AG09309 (cell line): ENCODE results near the gene ZNG1B.
A peak's percentile ranks its signal among the peaks of the same experiment; 100 is the strongest.
"Not testable (repeated sequence)": the region's sequence is repeated elsewhere in the genome, so short reads cannot be mapped to it uniquely, and the experiment has no call there.

Experiments
- DNase-seq: peaks from one replicate; pipeline ENCODE4 v3.0.0-alpha.2; 2010; ENCODE audit warnings: low read depth
- H3K4me3 ChIP-seq: 2 replicates; pipeline ENCODE4 v1.5.1; 2011; ENCODE audit warnings: mild to moderate bottlenecking, low read depth, low read length, moderate library complexity; ENCODE audit not compliant: control insufficient read depth

Gene ZNG1B

GRCh38 chr2:113527350-113528045, 90.0 kb downstream of the ZNG1B start:
- H3K4me3 ChIP-seq, DNase-seq: not testable (repeated sequence)

GRCh38 chr2:113528126-113528525, 90.6 kb downstream of the ZNG1B start:
- not testable (repeated sequence) for H3K4me3 ChIP-seq, DNase-seq

DNA sequence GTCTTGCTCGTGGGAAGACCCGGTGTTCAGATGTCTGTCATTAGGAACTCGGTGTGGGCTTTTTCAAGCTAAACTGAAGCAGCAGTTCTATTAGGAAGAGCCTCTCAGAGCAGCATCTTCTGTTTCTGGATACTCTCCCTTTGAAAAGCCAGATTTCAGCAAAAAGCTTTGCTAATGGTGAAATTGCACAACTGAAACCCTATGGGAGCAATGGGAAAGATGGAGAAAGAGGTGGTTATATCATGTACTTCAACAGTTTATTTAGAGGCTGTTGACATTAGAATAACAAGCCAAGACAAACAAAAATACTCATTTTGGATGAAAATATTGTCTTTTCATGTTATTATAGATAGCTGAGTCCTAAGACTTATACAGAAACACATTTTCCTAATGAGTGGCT, 91.4 kb downstream of the ZNG1B start:
- not testable (repeated sequence) for H3K4me3 ChIP-seq, DNase-seq

- not testable (repeated sequence) for H3K4me3 ChIP-seq, DNase-seq
These were observed 95.5 kb downstream of the ZNG1B start for GRCh38 chr2:113532991-113533390.

DNA sequence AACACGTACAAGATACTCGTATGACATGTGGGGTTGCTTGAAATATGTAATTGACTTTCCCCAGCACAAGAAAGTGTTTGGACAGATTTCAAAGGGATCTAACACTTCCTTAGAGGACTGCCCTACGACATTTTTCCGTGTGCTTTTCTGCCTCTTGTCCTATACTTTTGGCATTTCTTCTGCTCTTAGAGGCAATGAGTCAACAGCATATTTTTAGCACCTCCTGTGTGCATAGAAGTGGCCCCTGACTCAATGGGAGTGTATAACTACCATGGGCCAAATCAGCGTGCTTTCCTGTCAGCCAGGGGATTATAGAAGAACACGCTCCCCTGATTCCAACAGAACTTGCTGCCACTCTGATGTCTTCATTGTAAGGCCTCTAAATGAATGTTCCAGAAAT, 99.1 kb downstream of the ZNG1B start:
- DNase-seq, H3K4me3 ChIP-seq: not testable (repeated sequence)

- not testable (repeated sequence) for H3K4me3 ChIP-seq, DNase-seq
These were observed 103.3 kb downstream of the ZNG1B start for GRCh38 chr2:113540834-113541203.

DNA sequence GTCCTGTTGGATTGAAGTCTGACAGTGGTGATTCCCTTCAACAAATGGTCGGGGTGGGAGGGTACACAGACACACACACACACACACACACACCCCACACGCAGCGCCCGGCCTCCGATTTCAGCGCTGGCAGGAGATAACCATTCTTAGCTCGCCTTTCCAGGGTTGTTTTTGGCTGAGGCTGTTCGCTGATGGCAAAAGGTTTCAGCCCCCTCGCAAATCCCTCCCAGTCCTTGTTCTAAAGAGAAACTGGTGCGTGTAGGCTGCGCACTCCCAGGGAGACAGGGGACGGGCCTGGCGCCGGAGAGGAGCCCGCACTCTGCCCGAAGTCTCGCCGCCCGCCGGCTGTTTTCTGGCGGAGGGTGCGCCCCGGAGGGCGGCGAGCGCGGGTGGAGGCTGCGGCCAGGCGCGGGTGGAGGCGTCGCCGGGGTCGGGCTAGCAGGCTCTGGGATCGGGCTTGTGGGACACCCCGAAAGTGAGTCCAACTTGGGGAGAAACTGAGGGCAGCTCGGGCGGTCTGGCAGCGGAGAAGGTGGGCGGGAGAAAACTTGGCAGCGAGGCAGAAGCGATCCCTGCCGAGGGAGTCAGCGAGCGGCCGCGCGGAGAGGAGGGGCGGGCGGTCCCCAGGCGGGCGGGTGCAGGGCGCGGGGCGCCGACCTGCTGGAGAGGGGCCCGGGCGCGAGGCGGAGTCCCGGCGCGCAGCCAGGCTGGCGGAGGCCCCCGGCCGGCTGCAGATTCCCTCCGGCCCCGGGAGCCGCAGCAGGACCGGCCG, 103.9 kb downstream of the ZNG1B start:
- DNase-seq: not testable (repeated sequence)
- peak overlapping the region; percentile 36 for H3K4me3 ChIP-seq

GRCh38 chr2:113541976-113542485, 104.5 kb downstream of the ZNG1B start:
- DNase-seq, H3K4me3 ChIP-seq: not testable (repeated sequence)

DNA sequence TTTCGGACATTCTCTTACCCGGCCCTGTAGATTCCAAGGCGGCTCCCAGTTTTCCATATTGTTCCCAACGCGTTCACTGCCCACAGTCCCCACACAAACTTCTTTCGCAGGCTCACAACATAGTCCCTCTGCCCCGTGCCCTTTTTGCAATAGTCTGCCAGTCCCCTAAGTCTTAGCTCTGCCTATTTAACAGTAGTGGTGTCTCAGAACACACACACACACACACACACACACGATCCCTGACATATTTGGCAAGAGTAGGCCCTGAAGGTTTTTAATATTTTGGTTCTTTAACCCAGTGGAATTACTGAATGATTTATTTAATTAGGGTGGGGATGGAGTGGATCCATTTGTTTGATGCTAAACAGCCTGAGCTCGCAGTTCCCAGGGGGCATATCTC, 105.0 kb downstream of the ZNG1B start:
- not testable (repeated sequence) for DNase-seq, H3K4me3 ChIP-seq
